NCI-H1105 treated with DMSO at 0.1 percent for 48 hours (cell line): Measurements from ENCODE around the gene SMAD3.

ENCODE experiments used
- DNase-seq: peaks from one replicate; lab custom pipeline; 2025; lab: John Stamatoyannopoulos, UW

SMAD3 gene

DNA sequence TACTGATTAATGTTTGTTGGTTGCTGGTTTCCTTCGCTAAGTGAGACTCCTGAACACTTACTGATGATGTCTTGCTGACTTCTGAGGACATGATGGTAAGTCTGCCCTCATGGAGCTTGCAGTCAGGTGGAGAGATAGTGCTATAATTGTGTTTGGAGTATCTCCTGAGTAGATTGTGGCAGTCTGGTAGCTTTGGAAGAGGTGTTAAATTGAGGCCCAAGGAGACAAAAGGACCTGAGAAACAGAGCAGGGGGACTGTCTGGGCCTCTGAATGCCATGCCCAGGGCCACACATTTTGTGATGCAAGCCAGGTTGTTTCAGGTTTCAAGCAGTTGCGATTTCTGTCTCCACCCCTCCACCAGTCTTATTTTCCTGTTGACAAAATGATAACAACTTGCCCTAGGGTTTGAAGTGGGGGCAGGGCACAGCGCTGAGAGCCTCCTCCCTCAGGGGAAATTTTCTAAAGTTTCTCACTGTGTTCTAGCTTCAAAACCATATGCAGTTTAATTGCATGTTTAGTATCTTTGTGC lies 16.7 kb downstream of the SMAD3 start:
- DNase-seq: no peak

- no peak for DNase-seq
These were observed 17.8 kb downstream of the SMAD3 start for GRCh38 chr15:67083135-67083762.

- no peak for DNase-seq
These were observed 19.2 kb downstream of the SMAD3 start for GRCh38 chr15:67084561-67084960.

DNA sequence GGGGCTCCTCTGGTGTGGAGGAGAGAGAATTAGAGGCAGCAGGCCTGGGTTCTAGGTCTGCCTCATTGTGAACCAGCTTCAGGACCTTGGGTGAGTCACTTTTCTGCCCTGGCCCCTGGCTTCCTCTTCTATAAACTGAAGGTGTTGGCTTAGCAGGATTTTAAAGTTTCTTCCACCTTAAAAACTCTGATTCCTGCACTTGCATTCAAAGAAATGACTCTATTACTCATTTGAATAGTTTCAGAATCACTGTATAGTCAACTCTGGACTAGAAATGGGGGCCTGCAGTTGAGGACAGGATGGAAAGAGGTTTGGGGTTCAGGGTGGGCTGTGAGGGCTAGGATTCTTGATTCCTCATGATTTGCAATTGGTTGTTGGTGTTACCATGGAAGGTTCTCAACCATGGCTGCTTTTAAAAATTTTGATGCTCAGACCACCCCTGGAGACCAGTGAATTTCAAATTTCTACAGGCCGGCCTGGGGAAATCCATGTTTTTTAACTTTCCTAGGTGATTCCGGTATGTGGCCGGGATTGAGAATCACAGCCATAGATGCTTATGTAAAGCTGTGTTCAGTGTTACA lies 19.9 kb downstream of the SMAD3 start:
- no peak for DNase-seq

GRCh38 chr15:67085818-67086636 lies 20.6 kb downstream of the SMAD3 start:
- no peak for DNase-seq

GRCh38 chr15:67086637-67086914 lies 21.2 kb downstream of the SMAD3 start:
- DNase-seq: no peak

DNA sequence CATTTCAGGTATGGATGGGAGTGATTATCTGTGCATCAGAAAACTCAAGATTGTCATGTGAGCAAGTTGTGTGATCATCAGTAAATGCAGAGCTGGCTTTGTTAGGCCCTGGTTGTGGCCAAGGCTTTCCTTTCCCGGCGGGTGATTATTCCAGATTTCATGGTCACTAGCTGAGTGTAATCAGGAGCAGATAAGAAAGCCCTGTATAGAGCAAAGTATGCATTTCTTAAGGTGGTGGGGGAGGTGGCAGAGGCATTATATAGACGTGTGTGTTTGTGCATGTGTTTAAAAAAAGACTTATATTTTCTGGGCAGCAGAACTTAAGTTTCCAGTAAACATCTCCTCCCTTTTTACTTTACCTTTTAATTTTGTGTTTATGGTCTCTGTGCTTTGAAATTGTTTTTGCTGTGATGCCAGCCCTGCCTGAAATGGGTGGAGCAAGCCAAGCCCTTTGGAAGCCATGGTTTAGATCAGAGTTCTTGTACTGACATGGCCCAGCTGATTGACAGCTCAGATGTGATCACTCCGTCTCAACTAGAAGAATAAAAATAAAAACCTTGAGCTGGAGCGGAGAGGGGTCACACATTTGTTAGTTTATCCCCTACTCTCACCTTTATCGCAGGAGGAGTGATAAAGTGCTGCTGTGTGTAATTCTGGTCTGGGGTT lies 22.2 kb downstream of the SMAD3 start:
- DNase-seq: no peak

DNA sequence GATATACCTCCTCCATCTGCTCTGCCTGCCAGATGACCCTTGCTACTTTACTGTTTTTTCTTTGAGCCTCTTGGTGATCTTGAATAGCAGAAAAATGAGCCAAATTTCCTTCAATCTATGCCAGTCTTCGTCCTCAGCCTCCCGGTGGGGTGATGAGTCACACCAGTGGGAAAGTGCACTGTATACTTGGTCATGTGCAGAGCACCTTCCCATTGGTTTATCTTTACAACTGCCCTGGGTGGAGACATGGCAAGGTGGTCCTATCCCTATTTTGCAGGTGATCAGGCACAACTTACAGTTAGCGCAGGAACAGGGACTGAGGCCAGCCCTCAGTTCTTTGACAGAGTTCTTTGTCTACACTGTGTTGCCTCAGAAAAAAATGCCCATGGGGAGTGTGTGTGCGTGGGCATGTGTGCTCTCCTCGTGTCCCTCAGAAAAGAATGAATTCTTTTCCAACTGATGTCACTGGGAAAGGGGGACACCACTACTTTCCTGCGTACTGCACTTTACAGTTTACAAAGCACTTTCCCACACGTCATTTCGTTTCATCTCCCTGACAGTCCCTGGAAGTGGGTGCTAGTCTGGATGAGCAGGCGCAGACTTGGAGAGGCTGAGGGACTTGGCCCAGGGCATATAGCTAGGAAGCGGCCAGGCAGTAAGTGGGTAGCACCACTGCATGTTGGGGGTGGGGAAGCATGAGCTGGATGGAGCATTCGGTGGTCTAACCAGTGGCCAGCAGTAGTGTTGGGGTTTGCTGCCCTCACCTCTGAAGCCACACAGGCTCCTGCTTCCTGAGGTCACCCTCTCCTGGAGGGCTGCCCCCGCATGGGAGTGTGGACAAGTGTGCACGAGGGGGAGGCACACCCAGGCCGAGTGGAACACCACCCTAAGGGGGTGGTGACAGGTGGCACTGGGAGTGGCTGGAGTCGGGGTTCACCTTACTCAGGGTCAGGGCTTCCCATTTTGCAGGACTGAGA lies 24.1 kb downstream of the SMAD3 start:
- no peak for DNase-seq

DNA sequence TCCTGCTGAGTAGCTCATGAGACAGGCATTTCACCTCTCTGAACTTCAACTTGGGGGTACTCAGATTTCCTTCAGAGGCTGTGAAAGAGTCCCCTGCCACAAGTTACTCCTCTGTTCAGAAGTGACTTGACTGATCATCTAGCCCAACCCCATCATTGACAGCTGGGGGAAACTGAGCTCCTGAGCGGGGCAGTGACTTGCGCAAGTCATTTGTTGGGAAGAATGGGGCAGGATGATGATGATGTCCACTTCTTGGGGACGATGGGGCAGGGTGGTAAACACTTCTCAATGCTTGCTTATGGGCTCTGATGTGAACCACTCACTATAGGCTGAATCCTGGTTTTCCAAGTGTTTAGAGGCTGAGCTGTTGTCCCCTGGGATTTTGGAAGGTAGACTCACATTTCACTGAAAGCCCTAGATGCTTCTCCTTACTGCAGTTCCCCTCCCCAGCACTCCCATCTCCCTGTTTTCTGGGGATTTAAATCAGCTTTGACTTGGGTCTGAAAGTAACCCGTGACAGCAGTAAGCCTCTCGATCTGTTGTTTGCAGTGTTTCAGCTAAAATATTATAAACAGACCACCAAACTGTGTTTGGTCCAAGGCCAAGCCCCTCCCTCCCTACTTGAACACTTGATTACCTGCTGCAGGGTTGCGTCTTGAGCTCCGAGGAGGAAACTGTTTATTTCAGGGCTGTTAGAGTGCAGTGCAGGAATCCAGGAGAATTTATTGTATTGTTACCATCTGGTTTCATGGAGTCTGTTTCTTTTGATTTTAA lies 25.1 kb downstream of the SMAD3 start:
- no peak for DNase-seq

GRCh38 chr15:67091071-67091979 lies 25.9 kb downstream of the SMAD3 start:
- DNase-seq: no peak

DNA sequence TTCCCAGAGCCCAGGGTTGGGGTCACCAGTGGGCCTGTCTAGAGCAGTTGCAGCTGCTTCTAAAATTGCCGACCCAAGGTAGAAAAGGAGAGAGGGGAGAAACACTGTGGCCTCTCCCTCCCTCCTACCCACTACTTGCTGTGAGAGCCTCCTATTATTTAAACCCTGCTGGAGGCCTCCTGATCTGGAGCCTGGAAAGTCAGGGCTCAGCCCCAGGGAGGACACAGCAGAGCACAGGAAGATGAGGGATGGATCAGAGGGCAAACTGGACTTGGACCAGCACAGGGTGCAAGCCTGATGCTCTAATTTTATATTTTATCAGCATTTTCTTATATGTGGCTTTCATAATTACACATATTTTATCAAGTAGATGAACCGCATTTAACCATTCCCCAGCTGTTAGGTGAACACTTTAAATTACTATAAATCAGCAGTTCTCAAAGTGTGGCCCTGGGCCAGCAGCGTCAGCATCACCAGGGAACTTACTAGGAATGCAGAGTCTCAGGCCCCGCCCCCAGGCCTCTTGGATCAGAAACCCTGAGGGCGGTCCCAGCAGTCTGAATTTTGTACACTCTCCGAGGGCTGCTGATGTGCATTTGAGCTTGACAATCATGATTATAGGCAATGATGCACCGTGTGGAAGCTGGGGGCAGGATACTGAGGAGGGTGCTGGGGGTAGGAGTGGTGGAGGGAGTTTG lies 26.7 kb downstream of the SMAD3 start:
- no peak for DNase-seq

- no peak for DNase-seq
These were observed 27.5 kb downstream of the SMAD3 start for GRCh38 chr15:67092752-67093503.

- no peak for DNase-seq
These were observed 28.1 kb downstream of the SMAD3 start for GRCh38 chr15:67093504-67093862.

- no peak for DNase-seq
These were observed 28.8 kb downstream of the SMAD3 start for GRCh38 chr15:67094001-67094826.

DNA sequence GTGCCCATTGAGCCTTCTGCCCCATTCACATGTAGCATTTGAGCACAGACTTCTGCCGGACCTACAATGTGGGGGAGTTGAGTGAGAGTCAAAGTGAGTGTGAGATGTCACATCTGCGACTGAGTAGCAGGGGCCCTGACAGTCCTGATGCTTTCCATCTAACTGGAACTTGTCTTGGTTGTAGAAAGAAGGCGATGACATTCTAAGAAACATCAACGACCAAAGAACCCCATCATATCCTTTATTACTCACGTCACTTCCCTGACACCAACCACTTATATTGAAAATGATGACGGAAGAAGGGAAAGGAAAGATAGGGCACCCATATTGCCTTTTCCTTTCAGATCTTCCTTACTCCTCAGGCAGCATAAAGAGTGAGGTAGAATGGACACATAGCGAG lies 30.5 kb downstream of the SMAD3 start:
- no peak for DNase-seq

DNA sequence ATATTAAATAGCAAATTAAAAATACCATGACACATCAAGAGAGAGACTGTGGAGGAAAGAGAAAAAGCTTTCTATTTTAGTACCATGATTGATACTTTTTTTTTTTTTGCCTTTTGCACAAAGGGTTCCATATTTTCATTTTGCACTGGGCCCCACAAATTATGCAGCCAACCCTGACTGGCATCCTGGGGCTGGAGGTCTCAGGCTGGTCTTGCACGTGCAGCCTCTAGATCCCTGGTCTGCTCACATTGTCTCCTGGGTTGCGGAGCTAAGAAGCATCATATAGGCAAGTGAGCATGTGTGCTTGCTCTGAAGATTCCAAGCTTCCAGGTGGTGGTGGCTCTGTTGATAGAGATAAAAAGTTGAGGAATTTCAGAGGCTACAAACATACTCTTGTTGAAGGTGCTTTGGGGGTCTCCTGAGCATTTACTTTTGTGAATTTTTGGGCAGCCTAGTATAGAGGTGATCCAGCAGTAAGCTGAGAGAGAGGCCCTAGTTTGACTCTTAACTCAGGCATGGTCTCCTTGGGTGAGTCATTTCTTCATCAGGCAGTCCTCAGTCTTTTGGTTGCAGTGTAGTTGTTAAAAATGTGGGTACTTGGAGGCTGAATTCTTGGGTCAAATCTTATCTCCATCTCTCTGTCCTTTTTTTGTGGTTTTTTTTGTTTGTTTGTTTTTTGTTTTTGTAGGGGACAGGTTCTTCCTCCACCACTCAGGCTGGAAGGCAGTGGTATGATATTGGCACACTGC lies 31.3 kb downstream of the SMAD3 start:
- DNase-seq: no peak

GRCh38 chr15:67097424-67097823 lies 32.0 kb downstream of the SMAD3 start:
- no peak for DNase-seq
